DMS 273 treated with DMSO at 0.1 percent for 48 hours (cell line): Measurements from ENCODE around the gene ZFYVE28.
"Not testable (repeated sequence)": the region's sequence is repeated elsewhere in the genome, so short reads cannot be mapped to it uniquely, and the experiment has no call there.

Experiments
- DNase-seq: peaks from one replicate; lab custom pipeline; 2025; lab: John Stamatoyannopoulos, UW

ZFYVE28 gene

DNA sequence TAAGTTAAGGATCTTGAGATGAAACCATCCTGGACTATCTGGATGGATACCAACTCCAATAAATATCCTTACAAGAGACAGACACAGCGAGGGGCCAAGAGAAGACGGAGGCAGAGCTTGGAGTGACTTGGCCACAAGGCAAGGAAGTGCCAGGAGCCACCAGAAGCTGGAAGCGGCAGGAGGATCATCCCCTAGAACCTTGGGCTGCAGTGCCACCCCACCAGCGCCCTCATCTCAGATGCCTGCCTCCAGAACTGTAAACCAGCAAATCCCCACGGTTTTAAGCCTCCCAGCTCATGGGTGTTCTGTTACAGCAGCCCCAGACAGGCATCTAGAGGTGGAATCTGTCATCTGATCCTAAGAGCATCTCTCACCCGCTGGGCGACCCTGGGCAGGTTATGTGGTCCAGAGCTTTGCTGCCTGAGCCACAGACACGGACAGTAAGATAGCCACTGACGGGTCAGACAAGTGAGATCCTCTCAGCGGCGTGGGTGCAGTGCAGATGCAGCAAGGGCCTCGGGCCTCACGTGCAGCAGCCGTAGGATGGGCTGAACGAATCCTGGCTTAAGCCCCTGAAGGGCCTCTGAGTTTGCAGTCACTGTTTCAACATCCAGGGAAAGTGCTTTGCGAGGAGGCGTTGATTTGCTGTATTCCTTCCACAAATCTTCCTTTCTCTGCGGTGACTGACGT is 131.4 kb downstream of the ZFYVE28 start:
- no peak for DNase-seq

GRCh38 chr4:2285613-2286381 is 132.6 kb downstream of the ZFYVE28 start:
- no peak for DNase-seq

DNA sequence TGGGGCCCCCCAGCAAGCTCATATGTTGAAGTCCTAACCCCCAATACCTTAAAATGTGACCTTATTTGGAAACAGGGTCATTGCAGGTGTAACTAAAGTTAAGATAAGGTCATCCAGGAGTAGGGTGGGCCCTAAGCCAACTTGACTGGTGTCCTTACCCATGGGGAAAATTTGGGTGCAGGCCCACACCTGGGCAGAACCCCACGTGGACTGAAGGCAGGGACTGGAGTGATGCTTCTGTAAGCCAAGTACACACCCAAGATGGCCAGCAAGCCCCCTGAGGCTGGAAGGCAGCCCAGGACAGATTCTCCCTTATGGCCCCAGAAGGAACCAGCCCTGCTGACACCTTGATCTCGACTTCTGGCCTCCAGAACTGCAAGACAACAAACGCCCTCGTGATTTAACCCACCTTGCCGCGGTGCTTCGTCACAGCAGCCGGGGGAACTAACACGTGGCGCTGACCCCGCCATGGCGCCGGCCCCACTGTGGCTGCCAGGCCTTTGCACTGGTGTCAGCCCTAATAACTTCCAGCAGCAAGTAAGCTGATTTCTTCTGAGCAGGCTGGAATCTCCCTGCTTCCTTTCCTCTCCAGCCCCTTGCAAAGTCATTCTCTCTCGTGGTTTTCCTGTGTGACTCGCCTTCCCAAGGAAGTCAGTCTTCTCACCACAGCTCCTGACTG is 133.4 kb downstream of the ZFYVE28 start:
- no peak for DNase-seq

- DNase-seq: no peak
Measured at GRCh38 chr4:2284161-2284933, 134.1 kb downstream of the ZFYVE28 start.

- DNase-seq: no peak
Measured at GRCh38 chr4:2283199-2283711, 135.2 kb downstream of the ZFYVE28 start.

- DNase-seq: no peak
Measured at GRCh38 chr4:2281575-2282343, 136.7 kb downstream of the ZFYVE28 start.

- no peak for DNase-seq
Measured at GRCh38 chr4:2280531-2281300, 137.7 kb downstream of the ZFYVE28 start.

DNA sequence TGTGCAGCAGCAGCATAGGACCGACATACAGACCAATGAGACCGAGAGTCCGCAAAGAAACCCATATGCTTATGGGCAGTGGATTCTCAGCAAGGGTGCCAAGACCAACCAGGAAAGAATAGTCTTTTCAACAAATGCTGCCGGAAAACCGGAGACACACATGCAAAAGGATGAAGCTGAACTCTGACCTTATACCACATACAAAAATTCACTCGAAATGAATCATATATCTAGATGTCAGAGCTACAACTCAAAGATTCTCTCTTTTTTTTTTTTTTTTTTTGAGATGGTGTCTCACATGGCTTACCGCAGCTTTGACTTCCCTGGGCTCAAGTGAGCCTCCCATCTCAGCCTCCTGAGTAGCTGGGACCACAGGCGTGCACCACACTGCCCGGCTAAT is 140.5 kb downstream of the ZFYVE28 start:
- DNase-seq: no peak

- no peak for DNase-seq
Measured at GRCh38 chr4:2276581-2277325, 141.7 kb downstream of the ZFYVE28 start.

DNA sequence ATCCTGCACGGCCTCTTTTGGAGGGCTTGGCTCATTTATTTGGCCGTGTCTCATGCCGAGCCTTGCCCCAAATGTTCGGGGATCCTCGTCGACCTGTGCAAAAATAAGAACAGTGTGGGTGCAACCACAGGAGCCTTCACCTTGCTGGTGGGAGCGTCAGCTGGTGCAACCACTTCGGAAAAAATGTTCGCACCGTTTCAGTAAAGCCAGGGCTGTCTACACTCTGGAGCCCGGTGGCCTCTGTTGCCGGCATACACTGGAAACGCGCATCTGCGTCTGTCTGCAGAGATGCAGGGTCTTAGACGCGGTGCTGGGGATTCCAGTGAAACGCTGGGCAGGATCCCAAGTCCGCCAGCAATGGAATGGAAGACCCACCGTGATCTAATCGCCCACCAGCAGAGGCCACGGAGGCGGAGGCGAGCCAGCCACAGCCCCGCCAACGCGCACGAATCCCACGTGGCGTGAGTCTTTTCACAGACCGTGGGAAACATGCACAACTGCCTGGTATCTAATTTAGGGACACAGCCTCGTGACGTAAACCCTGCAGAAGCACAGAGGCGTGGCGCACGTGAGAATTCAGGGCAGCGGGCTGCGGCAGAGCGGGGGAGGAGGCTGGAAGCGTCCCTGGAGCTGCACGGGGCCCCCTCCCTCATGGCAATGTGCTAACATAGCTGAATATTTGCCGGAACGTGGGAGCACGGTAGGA is 142.7 kb downstream of the ZFYVE28 start:
- no peak for DNase-seq

- not testable (repeated sequence) for DNase-seq
Measured at GRCh38 chr4:2275044-2275397, 143.4 kb downstream of the ZFYVE28 start.

- no peak for DNase-seq
Measured at GRCh38 chr4:2274320-2275043, 144.0 kb downstream of the ZFYVE28 start.

DNA sequence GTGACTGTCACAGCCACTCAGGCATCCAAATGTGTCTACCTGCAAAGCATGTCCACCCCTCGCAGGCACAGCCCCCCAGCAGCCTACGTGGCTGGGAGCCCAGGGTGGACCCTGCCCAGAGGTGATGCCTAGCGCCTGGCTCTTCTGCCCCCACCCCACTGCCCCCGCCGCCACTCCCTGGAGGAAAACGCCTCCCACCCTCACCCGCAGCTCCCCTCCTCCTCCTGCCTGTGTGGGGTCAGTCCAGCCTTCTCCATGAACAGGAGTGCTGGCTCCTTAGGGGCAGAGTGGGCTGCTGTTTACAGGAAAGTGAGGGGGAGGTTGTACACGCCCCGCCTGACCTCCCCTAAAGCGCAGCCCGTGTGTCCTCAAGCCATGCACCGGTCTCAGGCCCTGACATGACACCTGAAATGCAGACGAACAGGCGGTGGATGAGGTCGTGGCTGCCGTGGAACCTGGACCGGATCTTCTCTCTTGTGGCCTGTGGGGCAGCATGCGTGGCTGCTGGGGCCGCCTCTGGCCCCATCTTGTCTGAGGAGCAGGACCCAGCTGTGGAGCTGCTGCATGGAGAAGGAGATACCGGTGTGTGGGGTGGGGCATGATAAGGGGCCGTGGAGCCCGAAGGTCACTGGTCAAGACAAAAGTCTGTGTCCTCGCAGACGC is 144.7 kb downstream of the ZFYVE28 start:
- no peak for DNase-seq

DNA sequence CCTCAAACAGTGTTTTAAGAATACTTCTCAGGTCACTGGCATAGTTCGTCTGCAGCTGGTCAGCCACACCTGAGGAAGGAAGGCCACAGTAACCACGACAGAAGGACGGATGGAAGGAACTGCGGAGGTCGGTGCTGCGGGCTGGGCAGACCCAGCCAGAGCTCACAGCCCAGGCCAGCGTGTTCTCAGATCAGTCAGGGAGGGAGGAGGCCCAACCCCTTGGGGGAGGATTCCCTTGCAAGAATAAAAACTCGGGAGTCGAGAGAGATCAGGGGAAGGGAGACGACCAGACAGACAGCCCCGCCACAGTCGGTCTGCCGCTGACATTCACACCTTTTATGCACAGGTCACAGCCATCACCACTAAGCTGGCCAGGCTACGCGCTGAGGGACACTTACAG is 145.2 kb downstream of the ZFYVE28 start:
- DNase-seq: no peak

DNA sequence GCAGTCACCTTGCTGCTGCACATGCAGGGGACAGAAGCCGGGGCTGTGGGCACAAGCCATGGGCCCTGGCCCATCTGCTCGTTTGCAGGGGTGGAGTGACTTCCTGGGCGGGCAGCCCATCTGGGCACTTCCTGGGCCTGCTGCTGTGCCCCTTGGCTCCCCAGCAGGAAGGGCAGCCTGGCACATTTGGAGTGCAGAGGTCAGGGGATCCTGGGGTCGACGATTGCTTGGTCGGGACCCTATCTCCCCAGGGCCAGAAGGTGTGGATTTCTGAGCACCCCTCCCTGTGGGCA is 145.7 kb downstream of the ZFYVE28 start:
- no peak for DNase-seq

DNA sequence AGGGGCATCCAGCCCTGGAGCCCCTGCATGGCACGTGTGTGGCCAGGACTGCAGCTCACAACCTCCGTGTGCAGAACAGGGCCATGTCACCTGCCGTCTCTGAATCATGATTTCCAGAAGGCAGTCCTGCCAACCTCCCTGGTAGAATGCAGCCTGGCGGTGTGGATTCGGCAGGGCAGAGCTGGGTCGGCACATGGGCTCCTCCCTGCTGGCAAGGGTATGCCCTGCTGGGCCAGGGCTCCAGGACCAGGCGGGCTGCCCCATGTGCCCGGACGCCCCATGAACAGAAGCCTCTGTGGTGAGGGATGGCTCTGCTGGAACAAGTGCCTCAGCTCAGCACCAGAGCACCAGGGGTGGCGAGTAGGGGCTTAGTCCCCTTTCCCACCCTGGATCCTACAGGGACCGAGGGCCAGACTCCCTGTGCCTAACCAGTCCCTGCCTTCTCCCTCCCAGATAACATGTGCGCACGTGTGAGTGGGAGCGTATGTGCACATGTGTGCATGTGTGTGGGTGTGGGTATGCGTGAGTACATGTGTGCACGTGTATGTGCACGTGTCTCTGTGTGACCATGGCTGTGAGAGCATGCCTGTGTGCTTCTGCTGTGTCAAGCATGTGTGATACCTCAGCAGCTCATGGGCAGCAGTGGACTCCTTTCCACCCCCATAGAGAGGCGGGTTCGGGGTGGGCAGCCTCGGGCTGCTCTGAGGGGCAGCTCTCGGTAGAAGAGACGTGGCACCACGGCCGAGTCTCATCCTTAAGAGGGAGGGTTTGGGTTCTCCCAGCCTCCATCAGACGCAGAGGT is 146.2 kb downstream of the ZFYVE28 start:
- DNase-seq: no peak

DNA sequence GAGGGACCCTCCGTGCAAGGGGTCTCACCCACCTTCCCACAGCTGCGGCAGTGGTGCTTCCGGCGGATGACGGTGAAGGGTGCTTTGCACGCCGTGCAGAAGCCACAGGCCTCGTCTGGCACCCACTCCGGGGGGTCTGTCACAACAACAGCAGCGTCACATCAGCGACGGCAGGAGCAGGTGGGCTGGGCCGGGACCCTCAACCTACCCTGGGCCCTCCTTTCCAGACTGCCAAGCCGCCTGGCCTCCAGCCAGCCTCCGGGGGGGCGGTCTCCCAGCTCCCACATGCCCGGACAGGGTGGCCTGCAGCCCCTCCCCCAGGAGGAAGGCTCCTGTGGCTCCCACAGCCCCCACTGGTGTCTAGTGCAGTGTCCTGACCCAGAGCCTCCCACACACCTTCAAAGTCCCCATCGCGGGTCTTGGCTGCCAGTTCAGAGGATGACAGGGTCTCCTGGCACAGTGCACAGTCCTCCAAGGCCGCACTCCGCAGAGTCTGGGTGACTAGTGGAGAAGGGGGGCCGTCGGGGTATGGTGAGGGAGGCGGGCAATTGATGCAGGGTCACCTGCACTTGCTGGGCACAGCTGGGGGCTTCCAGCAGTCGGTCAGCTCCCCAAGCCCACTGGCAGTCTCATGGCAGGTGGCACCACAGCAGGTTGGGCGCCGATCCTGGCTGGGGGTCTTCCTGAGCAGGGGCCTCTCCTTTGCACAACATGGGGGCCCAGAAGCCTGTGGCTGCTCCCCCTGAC is 147.0 kb downstream of the ZFYVE28 start:
- no peak for DNase-seq
